ENCODE measurements around the gene RUFY3. TPM values are rescaled to one million over a fixed set of nuclear protein-coding genes. Genes with fewer than 3 reads are reported as not detected.
"Not testable (repeated sequence)": the region's sequence is repeated elsewhere in the genome, so short reads cannot be mapped to it uniquely, and the experiment has no call there.

Gene RUFY3
- total RNA-seq, 6 experiments from 2014 or later, result 24.1 to 58.3 (median 30.3) TPM

DNA sequence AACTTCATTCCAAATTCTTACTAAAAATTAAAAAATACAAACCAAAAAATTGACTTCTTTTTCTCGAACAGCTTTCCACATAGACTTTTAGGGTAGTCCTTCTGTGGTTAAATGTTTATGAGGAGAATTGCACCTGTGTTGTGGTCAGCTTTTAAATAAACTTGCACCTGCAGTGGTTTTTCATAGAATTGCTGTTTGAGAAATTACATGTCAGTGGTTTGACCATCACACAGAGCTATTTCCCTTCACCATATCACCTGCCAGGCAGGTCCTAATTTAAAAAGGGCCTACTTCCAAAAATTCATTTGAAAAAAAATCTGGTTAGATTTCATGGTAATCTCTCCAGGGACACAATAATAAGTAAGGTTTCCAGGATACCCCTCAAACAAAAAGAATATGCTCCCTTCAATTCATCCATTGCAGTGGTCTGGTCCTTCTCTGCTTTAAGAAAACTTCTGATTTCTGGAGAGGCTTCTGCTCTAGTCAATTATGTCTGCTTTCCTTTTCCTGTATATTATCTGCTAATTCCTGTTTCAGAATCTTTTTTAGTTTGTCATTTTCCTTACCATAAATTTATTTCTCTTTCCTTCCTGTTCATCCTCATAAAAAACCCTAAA lies 43.3 kb upstream of the RUFY3 start:
- intact Hi-C loops (cut with DNase I), result no loop called here
- DNase-seq (no peak), ATAC-seq (no peak)
- Histone ChIP-seq H3K4me3 (no peak overlapping the region), H3K27me3 (no peaks in the 10 kb centered on the region), H3K9me3 (no peaks in the 10 kb centered on the region), H3K27ac (no peak overlapping the region), H3K36me3 (no peaks in the 10 kb centered on the region), H3K4me1 (no peaks in the 10 kb centered on the region)
- TF ChIP-seq, protein P1, sequence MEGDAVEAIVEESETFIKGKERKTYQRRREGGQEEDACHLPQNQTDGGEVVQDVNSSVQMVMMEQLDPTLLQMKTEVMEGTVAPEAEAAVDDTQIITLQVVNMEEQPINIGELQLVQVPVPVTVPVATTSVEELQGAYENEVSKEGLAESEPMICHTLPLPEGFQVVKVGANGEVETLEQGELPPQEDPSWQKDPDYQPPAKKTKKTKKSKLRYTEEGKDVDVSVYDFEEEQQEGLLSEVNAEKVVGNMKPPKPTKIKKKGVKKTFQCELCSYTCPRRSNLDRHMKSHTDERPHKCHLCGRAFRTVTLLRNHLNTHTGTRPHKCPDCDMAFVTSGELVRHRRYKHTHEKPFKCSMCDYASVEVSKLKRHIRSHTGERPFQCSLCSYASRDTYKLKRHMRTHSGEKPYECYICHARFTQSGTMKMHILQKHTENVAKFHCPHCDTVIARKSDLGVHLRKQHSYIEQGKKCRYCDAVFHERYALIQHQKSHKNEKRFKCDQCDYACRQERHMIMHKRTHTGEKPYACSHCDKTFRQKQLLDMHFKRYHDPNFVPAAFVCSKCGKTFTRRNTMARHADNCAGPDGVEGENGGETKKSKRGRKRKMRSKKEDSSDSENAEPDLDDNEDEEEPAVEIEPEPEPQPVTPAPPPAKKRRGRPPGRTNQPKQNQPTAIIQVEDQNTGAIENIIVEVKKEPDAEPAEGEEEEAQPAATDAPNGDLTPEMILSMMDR (IDR thresholded peaks at IDR 0.05), result no peak
- no peak for TF ChIP-seq POLR2A (IDR thresholded peaks at IDR 0.05)
- 69% methylated on average over 1 of the region's 1 CpG for WGBS (ENCODE audit: insufficient coverage, low coverage, low lambda C conversion rate, missing lambda C conversion rate)

DNA sequence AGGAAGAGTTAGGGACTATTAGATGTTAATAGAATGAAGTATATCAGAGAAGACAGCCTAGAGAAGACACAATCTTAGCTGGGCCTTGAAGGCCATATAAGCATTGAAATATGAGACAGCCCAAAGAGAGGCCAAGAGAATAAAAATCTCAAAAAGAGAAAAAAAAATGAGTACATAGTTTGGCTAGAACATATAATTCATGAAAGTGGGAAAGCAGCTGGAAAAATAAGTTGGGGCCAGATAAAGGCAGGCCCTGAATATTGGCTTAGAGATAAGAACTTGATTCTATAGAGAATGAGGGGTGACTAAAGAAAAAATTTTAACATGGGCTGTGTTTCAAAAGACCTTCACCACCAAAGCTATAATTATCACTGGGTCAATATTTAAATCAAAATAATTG lies 40.8 kb upstream of the RUFY3 start:
- intact Hi-C loops (cut with DNase I), result no loop called here
- Histone ChIP-seq H3K4me3 (no peak overlapping the region), H3K9me3 (no peaks in the 10 kb centered on the region), H3K27me3 (no peaks in the 10 kb centered on the region), H3K27ac (no peak overlapping the region), H3K4me1 (no peaks in the 10 kb centered on the region), H3K36me3 (no peaks in the 10 kb centered on the region)
- DNase-seq, result no peak
- TF ChIP-seq POLR2A (IDR thresholded peaks at IDR 0.05), result no peak
- TF ChIP-seq, protein P1 (IDR thresholded peaks at IDR 0.05), result no peak
- ATAC-seq, result no peak

DNA sequence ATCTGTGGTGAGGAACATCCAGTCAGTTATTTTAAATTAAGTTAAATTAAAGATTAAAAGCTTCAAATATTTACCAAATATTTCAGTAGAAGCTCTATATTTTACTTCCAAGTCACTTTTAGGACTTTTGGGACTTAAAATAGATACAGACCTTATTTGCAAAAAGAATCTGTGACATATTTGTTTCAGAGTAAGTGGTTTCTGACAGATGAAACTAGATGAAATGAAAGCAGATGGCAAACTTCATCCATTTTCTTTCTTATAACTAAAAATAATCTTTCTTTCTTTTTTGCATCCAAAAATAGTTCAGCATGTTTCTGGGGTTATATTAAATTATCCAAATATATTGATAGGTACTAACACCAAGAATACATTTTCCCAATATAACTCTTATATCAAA lies 40.1 kb upstream of the RUFY3 start:
- Histone ChIP-seq H3K4me3 (no peak overlapping the region), H3K36me3 (no peaks in the 10 kb centered on the region), H3K27ac (no peak overlapping the region), H3K27me3 (no peaks in the 10 kb centered on the region), H3K4me1 (no peaks in the 10 kb centered on the region), H3K9me3 (no peaks in the 10 kb centered on the region)
- TF ChIP-seq, protein P1 (IDR thresholded peaks at IDR 0.05), result no peak
- TF ChIP-seq POLR2A (IDR thresholded peaks at IDR 0.05), result no peak
- DNase-seq (no peak), ATAC-seq (no peak)
- intact Hi-C loops (cut with DNase I), result no loop called here

DNA sequence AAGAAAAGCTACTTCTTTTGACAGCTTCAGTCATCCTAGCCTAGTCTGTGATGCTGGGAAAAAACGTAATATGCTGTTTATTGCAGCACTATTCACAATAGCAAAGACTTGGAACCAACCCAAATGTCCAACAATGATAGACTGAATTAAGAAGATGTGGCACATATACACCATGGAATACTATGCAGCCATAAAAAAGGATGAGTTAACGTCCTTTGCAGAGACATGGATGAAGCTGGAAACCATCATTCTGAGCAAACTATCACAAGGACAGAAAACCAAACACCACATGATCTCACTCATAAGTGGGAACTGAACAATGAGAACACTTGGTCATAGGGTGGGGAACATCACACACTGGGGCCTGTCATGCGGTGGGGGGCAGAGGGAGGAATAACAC lies 39.6 kb upstream of the RUFY3 start:
- ATAC-seq; H3K4me3 ChIP-seq; intact Hi-C loops (cut with DNase I); DNase-seq; H3K4me1 ChIP-seq; H3K36me3 ChIP-seq; H3K27ac ChIP-seq; H3K9me3 ChIP-seq; H3K27me3 ChIP-seq: not testable (repeated sequence)
- 87% methylated on average over 3 of the region's 3 CpGs for WGBS (ENCODE audit: insufficient coverage, low coverage, low lambda C conversion rate, missing lambda C conversion rate)

DNA sequence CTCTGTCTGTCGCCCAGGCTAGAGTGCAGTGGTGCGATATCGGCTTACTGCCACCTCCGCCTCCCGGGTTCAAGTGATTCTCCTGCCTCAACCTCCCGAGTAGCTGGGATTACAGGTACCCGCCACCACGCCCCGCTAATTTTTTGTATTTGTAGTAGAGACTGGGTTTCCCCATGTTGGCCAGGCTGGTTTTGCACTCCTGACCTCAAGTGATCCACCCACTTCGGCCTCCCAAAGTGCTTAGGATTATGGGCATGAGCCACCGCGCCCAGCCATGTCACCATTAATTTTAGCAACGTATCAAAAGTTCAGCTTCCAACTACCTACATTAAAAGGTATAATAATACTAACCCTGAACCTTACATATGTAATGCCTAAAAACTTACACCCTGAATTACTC lies 34.4 kb upstream of the RUFY3 start:
- Histone ChIP-seq H3K4me3 (peak overlapping the region; percentile 74 to 92 (median 87)), H3K9me3 (no peaks in the 10 kb centered on the region), H3K36me3 (no peaks in the 10 kb centered on the region), H3K27me3 (no peaks in the 10 kb centered on the region), H3K4me1 (peaks cover 0 to 32% (median 13%) of the 10 kb centered on the region in 4 donors), H3K27ac (peak overlapping the region; percentile 79 to 91 (median 90))
- DNase-seq (peak in 2 of 3 donors; percentile 22 to 50), ATAC-seq (peak in 1 of 4 donors; percentile 3)
- intact Hi-C loops (cut with DNase I), result no loop called here
- no peak for TF ChIP-seq POLR2A (IDR thresholded peaks at IDR 0.05)
- TF ChIP-seq, protein P1 (IDR thresholded peaks at IDR 0.05), result no peak
- 61% methylated on average over 13 of the region's 13 CpGs for WGBS (ENCODE audit: insufficient coverage, low coverage, low lambda C conversion rate, missing lambda C conversion rate)
